HG02623 (cell line): ENCODE results near the gene VASN.
A peak's percentile ranks its signal among the peaks of the same experiment; 100 is the strongest.

Experiments
- ATAC-seq: cut with Tn5 transposase; IDR thresholded peaks from one replicate; pipeline ENCODE4 v1.9.1; 2021; ENCODE audit warnings: moderate library complexity; ENCODE audit not compliant: unreplicated experiment

The VASN gene

GRCh38 chr16:4416200-4417032, 44.8 kb downstream of the VASN start, which contains the start of gene CORO7:
TSS of gene CORO7 (minus strand) at chr16:4416596. CDS start at chr16:4416518, 78 bp downstream.
- peak; percentile 64 for ATAC-seq

GRCh38 chr16:4419402-4419959, 47.8 kb downstream of the VASN start:
- ATAC-seq, result no peak

GRCh38 chr16:4420505-4421105, 49.0 kb downstream of the VASN start:
- ATAC-seq, result no peak

GRCh38 chr16:4425378-4426020, 53.9 kb downstream of the VASN start, which contains the start of gene DNAJA3:
TSS of gene DNAJA3 (plus strand) at chr16:4425868. CDS start at chr16:4425882, 14 bp downstream.
- peak; percentile 83 for ATAC-seq

- peak; percentile 11 for ATAC-seq
These were observed 54.5 kb downstream of the VASN start for GRCh38 chr16:4426021-4426684.

- ATAC-seq, result no peak
These were observed 55.2 kb downstream of the VASN start for GRCh38 chr16:4426722-4427372.

GRCh38 chr16:4428500-4428899, 56.9 kb downstream of the VASN start:
- no peak for ATAC-seq

- ATAC-seq, result no peak
These were observed 59.4 kb downstream of the VASN start for GRCh38 chr16:4431023-4431422.
